Neural cell (in vitro differentiated cells): ENCODE data around the gene AK1.

Experiments used
- CTCF ChIP-seq: fragments of 450-650 bp; IDR thresholded peaks from 2 replicates; pipeline ENCODE4 v1.5.1; 2014; ENCODE audit warnings: antibody characterized with exemption, mild to moderate bottlenecking, moderate library complexity; ENCODE audit not compliant: poor library complexity, severe bottlenecking
- EP300 ChIP-seq: fragments of 450-650 bp; conservative IDR thresholded peaks from 2 replicates; pipeline ENCODE4 v1.6.1; 2014; ENCODE audit warnings: antibody characterized with exemption, mild to moderate bottlenecking, moderate library complexity; ENCODE audit not compliant: poor library complexity, severe bottlenecking
- EZH2 ChIP-seq: fragments of 200-600, 300-800 bp; shearing (Covaris generic), sonication (generic); IDR thresholded peaks from 2 replicates; pipeline ENCODE4 v1.6.1; 2014; ENCODE audit warnings: antibody characterized with exemption, low read length, borderline replicate concordance, mild to moderate bottlenecking; ENCODE audit not compliant: insufficient read depth, poor library complexity, severe bottlenecking
- POLR2AphosphoS5 ChIP-seq: IDR thresholded peaks from 2 replicates; pipeline ENCODE4 v1.6.1; 2012
- RAD21 ChIP-seq: fragments of 450-650 bp; conservative IDR thresholded peaks from 2 replicates; pipeline ENCODE4 v1.6.1; 2014; ENCODE audit warnings: antibody characterized with exemption, mild to moderate bottlenecking, moderate library complexity
- SMC3 ChIP-seq: fragments of 450-650 bp; conservative IDR thresholded peaks from 2 replicates; pipeline ENCODE4 v1.6.1; 2014; ENCODE audit warnings: antibody characterized with exemption, mild to moderate bottlenecking, moderate library complexity; ENCODE audit not compliant: poor library complexity

- TF ChIP-seq CTCF (no peak), POLR2AphosphoS5 (no peak), EZH2 (no peak), RAD21 (no peak), SMC3 (no peak), EP300 (no peak)
Measured at GRCh38 chr9:127870887-127871286, 6.6 kb downstream of the AK1 start.
